PC-3 (cell line): ENCODE data around the gene SLC16A3. TPM values are rescaled to one million over a fixed set of nuclear protein-coding genes. Genes with fewer than 3 reads are reported as not detected.
"Not testable (repeated sequence)": the region's sequence is repeated elsewhere in the genome, so short reads cannot be mapped to it uniquely, and the experiment has no call there.

Source experiments
- ATAC-seq: fragments of 200-7000 bp; cut with Tn5 transposase; 2 replicates; pipeline ENCODE4 v1.9.1; 2020; ENCODE audit warnings: mild to moderate bottlenecking, moderate library complexity
- BruUV-seq: library from RNA; stranded (reverse); fragments of 400-500 nt; replicated peaks from 2 replicates; lab custom pipeline; 2021; lab: Mats Ljungman, UMichigan
- CTCF ChIA-PET: fragments of 300-600 bp; sonication (Branson Sonifier 250); formaldehyde crosslinking; loops from one replicate; lab custom pipeline; 2022; ENCODE audit warnings: antibody characterized with exemption; lab: Charles Lee
- POLR2A ChIA-PET: fragments of 300-600 bp; sonication (Branson Sonifier 250); formaldehyde crosslinking; loops from one replicate; lab custom pipeline; 2022; ENCODE audit warnings: antibody characterized with exemption; ENCODE audit not compliant: unreplicated experiment; lab: Charles Lee
- DNase-seq: peaks from one replicate; pipeline ENCODE4 v3.0.0-alpha.2; 2015
- H2AFZ ChIP-seq: fragments of 300-600 bp; sonication (generic); 2 replicates; pipeline ENCODE4 v1.6.0; 2016; ENCODE audit warnings: antibody characterized with exemption, low read length
- H3F3A ChIP-seq: fragments of 300-600 bp; sonication (generic); one replicate; pipeline ENCODE4 v1.6.0; 2017; ENCODE audit warnings: antibody characterized with exemption, low read length, control low read depth, mild to moderate bottlenecking; ENCODE audit not compliant: unreplicated experiment
- H3K27ac ChIP-seq: fragments of 300-600 bp; sonication (generic); 2 replicates; pipeline ENCODE4 v1.5.1; 2016; ENCODE audit warnings: mild to moderate bottlenecking, low read length
- H3K27me3 ChIP-seq: fragments of 300-600 bp; sonication (generic); 2 replicates; pipeline ENCODE4 v1.6.1; 2016; ENCODE audit warnings: low read length, mixed read lengths
- H3K36me3 ChIP-seq: fragments of 300-600 bp; sonication (generic); 2 replicates; pipeline ENCODE4 v1.6.1; 2016; ENCODE audit warnings: low read depth, mixed run types, low read length, mixed read lengths
- H3K4me1 ChIP-seq: fragments of 300-600 bp; sonication (generic); 2 replicates; pipeline ENCODE4 v1.5.1; 2016; ENCODE audit warnings: low read length; ENCODE audit not compliant: insufficient read depth
- H3K4me2 ChIP-seq: fragments of 300-600 bp; sonication (generic); 2 replicates; pipeline ENCODE4 v1.6.0; 2016; ENCODE audit warnings: low read length
- H3K4me3 ChIP-seq: fragments of 300-600 bp; sonication (generic); 2 replicates; pipeline ENCODE4 v1.5.1; 2016; ENCODE audit warnings: mild to moderate bottlenecking, low read length, mixed read lengths
- H3K79me2 ChIP-seq: fragments of 300-600 bp; sonication (generic); 2 replicates; pipeline ENCODE4 v1.6.1; 2017; ENCODE audit warnings: low read length, mixed read lengths
- H3K9ac ChIP-seq: fragments of 300-600 bp; sonication (generic); 2 replicates; pipeline ENCODE4 v1.6.0; 2016; ENCODE audit warnings: mild to moderate bottlenecking, low read length
- H3K9me2 ChIP-seq: fragments of 300-600 bp; sonication (generic); replicated peaks from 2 replicates; pipeline ENCODE4 v1.6.1; 2016; ENCODE audit warnings: mixed run types, low read length, mixed read lengths
- H3K9me3 ChIP-seq: fragments of 300-600 bp; sonication (generic); 2 replicates; pipeline ENCODE4 v1.6.1; 2016; ENCODE audit warnings: low read length, mixed read lengths
- H4K20me1 ChIP-seq: fragments of 300-600 bp; sonication (generic); 2 replicates; pipeline ENCODE4 v1.6.1; 2016; ENCODE audit warnings: low read length, mixed read lengths
- EZH2 ChIP-seq: fragments of 300-600 bp; sonication (generic); IDR thresholded peaks from one replicate; pipeline ENCODE4 v1.6.1; 2017; ENCODE audit warnings: antibody characterized with exemption, mild to moderate bottlenecking, low read length; ENCODE audit not compliant: unreplicated experiment
- EZH2phosphoT487 ChIP-seq: fragments of 300-600 bp; sonication (generic); IDR thresholded peaks from 2 replicates; pipeline ENCODE4 v1.6.1; 2018; ENCODE audit warnings: mild to moderate bottlenecking, antibody characterized with exemption, low read length, borderline replicate concordance
- intact Hi-C: fragments of 100-400 bp; cut with micrococcal nuclease; formaldehyde crosslinking; loops from 2 replicates; pipeline ENCODE4 v1.9.0; 2023
- total RNA-seq: library from RNA; depleted of rRNA; stranded (reverse); fragments of >200 nt; gene quantifications from 2 replicates; pipeline ENCODE4 v1.2.3, GENCODE V29; 2014
- TF ChIP-seq, protein P1 (sequence below): fragments of 300-600 bp; sonication (generic); conservative IDR thresholded peaks from 2 replicates; pipeline ENCODE4 v1.5.1; 2017; ENCODE audit warnings: antibody characterized with exemption, low read depth, mild to moderate bottlenecking, low read length

The SLC16A3 gene
- total RNA-seq, 1 experiment from 2014 or later: 286 TPM

DNA sequence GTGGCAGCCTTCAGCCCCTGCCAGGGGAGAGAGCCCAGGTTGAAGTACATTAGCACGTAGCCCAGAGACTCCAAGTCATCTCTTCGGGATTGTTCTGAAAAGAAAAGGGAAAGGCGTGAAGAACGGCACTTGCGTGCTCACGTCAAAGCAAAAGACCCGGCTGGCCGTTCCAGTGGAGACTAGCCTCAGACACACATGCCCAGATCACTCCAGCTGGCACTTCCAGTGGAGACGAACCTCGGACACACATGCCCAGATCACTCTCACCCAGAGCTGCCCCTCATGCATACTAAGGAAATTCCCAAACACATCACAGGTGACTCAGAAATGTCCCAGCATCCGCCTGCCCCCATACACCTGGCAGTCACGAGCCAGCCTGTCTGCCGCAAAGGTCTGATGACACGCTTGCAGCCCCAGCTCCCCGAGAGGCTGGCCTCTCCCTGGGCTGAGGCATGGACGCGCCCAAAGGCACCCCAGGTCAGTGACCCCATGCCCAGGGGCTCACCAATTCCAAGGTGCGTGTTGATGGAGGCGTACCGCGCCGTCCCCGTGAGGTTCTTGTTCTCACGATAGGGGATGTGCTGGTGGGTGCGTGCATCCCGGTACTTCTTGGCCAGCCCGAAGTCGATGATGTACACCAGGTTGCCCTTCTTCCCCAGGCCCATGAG, 23.8 kb downstream of the SLC16A3 start:
- H3K36me3 ChIP-seq: peaks cover 86% of the 10 kb centered on the region
- no peak overlapping the region for H2AFZ ChIP-seq
- DNase-seq (no peak), ATAC-seq (no peak)
- H3K9me2 ChIP-seq: no peaks in the 10 kb centered on the region
- H3K79me2 ChIP-seq: peaks cover 64% of the 10 kb centered on the region
- ChIA-PET POLR2A (no interaction called here), CTCF (no interaction called here)
- H3K27me3 ChIP-seq: no peaks in the 10 kb centered on the region
- intact Hi-C loops: no loop called here
- TF ChIP-seq EZH2phosphoT487 (no peak), EZH2 (no peak)
- TF ChIP-seq, protein P1, sequence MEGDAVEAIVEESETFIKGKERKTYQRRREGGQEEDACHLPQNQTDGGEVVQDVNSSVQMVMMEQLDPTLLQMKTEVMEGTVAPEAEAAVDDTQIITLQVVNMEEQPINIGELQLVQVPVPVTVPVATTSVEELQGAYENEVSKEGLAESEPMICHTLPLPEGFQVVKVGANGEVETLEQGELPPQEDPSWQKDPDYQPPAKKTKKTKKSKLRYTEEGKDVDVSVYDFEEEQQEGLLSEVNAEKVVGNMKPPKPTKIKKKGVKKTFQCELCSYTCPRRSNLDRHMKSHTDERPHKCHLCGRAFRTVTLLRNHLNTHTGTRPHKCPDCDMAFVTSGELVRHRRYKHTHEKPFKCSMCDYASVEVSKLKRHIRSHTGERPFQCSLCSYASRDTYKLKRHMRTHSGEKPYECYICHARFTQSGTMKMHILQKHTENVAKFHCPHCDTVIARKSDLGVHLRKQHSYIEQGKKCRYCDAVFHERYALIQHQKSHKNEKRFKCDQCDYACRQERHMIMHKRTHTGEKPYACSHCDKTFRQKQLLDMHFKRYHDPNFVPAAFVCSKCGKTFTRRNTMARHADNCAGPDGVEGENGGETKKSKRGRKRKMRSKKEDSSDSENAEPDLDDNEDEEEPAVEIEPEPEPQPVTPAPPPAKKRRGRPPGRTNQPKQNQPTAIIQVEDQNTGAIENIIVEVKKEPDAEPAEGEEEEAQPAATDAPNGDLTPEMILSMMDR: no peak
- no peaks in the 10 kb centered on the region for H3K9me3 ChIP-seq
- no peak overlapping the region for H3K27ac ChIP-seq
- no peak overlapping the region for H3K4me2 ChIP-seq
- peaks cover 36% of the 10 kb centered on the region for H4K20me1 ChIP-seq
- BruUV-seq: TSS peak; percentile 7
- H3F3A ChIP-seq: peaks cover 9% of the 10 kb centered on the region
- no peak overlapping the region for H3K9ac ChIP-seq
- H3K4me3 ChIP-seq: no peak overlapping the region
- peaks cover 7% of the 10 kb centered on the region for H3K4me1 ChIP-seq

DNA sequence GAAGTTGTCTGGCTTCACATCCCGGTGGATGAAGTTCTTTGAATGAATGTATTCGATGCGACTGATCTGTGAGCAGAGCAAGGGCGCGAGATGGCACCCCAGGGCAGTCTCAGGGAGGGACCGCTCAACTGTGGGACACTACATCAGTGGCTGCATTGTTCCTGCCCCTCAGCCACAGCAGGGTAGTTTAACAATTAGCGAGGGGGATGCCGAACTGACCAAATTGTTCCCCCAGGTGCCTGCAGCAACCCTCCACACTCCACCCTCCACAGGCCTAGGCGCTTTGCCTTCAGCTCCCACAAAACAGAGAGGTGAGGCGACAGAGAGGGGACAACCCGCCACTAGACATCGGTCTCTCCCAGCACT, 24.3 kb downstream of the SLC16A3 start:
- no TSS peak for BruUV-seq
- DNase-seq: no peak
- Histone ChIP-seq H4K20me1 (peaks cover 38% of the 10 kb centered on the region), H3K4me3 (no peak overlapping the region), H3K9ac (no peak overlapping the region), H3K9me2 (no peaks in the 10 kb centered on the region), H3K27ac (no peak overlapping the region), H3K36me3 (peaks cover 83% of the 10 kb centered on the region), H3K79me2 (peaks cover 68% of the 10 kb centered on the region), H3K4me1 (peaks cover 2% of the 10 kb centered on the region), H3K9me3 (no peaks in the 10 kb centered on the region), H2AFZ (no peak overlapping the region), H3K4me2 (no peak overlapping the region), H3F3A (peaks cover 5% of the 10 kb centered on the region), H3K27me3 (no peaks in the 10 kb centered on the region)
- intact Hi-C loops: no loop called here
- CTCF ChIA-PET: no interaction called here
- POLR2A ChIA-PET: no interaction called here
- TF ChIP-seq EZH2 (no peak), EZH2phosphoT487 (no peak)
- TF ChIP-seq, protein P1: no peak
- ATAC-seq: no peak

DNA sequence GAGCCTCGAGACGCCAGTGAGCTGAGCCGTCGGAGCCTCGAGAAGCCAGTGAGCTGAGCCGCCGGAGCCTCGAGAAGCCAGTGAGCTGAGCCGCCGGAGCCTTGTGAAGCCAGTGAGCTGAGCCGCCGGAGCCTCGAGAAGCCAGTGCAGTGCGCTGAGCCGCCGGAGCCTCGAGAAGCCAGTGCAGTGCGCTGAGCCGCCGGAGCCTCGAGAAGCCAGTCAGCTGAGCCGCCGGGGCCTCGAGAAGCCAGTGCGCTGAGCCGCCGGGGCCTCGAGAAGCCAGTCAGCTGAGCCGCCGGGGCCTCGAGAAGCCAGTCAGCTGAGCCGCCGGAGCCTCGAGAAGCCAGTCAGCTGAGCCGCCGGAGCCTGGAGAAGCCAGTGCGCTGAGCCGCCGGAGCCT, 25.3 kb downstream of the SLC16A3 start:
- BruUV-seq, H3K9me3 ChIP-seq, intact Hi-C loops, H3K9me2 ChIP-seq, H3K4me3 ChIP-seq, H3K27ac ChIP-seq, H3K27me3 ChIP-seq, ATAC-seq, H3K4me1 ChIP-seq, H2AFZ ChIP-seq, H3K4me2 ChIP-seq, H3K9ac ChIP-seq, DNase-seq: not testable (repeated sequence)
- ChIA-PET CTCF (interaction anchor here (0.7 kb wide), 1 partner anchor 10 kb away, joined by 6 read pairs; no protein-coding TSS in a partner anchor), POLR2A (interaction anchor here (0.7 kb wide), 1 partner anchor 13 kb away, joined by 3 read pairs; no protein-coding TSS in a partner anchor)
- Histone ChIP-seq H3F3A (peaks cover 14% of the 10 kb centered on the region), H3K36me3 (peaks cover 83% of the 10 kb centered on the region), H4K20me1 (peaks cover 45% of the 10 kb centered on the region), H3K79me2 (peaks cover 77% of the 10 kb centered on the region)

DNA sequence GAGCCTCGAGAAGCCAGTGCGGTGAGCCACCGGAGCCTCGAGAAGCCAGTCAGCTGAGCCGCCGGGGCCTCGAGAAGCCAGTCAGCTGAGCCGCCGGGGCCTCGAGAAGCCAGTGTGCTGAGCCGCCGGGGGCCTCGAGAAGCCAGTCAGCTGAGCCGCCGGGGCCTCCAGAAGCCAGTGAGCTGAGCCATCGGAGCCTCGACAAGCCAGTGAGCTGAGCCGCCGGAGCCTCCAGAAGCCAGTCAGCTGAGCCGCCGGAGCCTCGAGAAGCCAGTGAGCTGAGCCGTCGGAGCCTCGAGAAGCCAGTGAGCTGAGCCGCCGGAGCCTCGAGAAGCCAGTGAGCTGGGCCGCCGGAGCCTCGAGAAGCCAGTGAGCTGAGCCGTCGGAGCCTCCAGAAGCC, 25.9 kb downstream of the SLC16A3 start:
- ATAC-seq, H2AFZ ChIP-seq, intact Hi-C loops, H3K4me2 ChIP-seq, H3K9ac ChIP-seq, POLR2A ChIA-PET, DNase-seq, H3K4me1 ChIP-seq, H3K4me3 ChIP-seq, BruUV-seq, H3K9me3 ChIP-seq, H3K9me2 ChIP-seq, H3K27me3 ChIP-seq, H3K27ac ChIP-seq: not testable (repeated sequence)
- Histone ChIP-seq H3F3A (peaks cover 19% of the 10 kb centered on the region), H3K36me3 (peaks cover 83% of the 10 kb centered on the region), H4K20me1 (peaks cover 46% of the 10 kb centered on the region), H3K79me2 (peaks cover 80% of the 10 kb centered on the region)
- CTCF ChIA-PET: interaction anchor here (0.7 kb wide), 1 partner anchor 10 kb away, joined by 6 read pairs; no protein-coding TSS in a partner anchor
